GM13977 (cell line): ENCODE data around the gene ERFE.

Source experiments
- DNase-seq: peaks from one replicate; pipeline ENCODE4 v3.0.0; 2012; ENCODE audit warnings: low spot score
- CTCF ChIP-seq: IDR thresholded peaks from 2 replicates; pipeline ENCODE4 v1.5.1; 2012; ENCODE audit warnings: mild to moderate bottlenecking, control low read depth; ENCODE audit not compliant: insufficient read depth; ENCODE audit errors: extremely low read depth, missing control alignments
- in situ Hi-C: fragments of 300-500 bp; cut with MboI; formaldehyde crosslinking; loops from one replicate; pipeline ENCODE4 v1.12.0; 2022; ENCODE audit warnings: low sequenced_read_pairs, low pct_unique_long_range_greater_than_20kb, mixed read lengths, inconsistent platforms; ENCODE audit not compliant: unreplicated experiment

ERFE gene

GRCh38 chr2:238140721-238141540, 17.8 kb upstream of the ERFE start:
- DNase-seq = no peak
- in situ Hi-C loops = no loop called here
- no peak for TF ChIP-seq CTCF

GRCh38 chr2:238141541-238142318, 17.0 kb upstream of the ERFE start:
- no peak for TF ChIP-seq CTCF
- no peak for DNase-seq
- in situ Hi-C loops = no loop called here

DNA sequence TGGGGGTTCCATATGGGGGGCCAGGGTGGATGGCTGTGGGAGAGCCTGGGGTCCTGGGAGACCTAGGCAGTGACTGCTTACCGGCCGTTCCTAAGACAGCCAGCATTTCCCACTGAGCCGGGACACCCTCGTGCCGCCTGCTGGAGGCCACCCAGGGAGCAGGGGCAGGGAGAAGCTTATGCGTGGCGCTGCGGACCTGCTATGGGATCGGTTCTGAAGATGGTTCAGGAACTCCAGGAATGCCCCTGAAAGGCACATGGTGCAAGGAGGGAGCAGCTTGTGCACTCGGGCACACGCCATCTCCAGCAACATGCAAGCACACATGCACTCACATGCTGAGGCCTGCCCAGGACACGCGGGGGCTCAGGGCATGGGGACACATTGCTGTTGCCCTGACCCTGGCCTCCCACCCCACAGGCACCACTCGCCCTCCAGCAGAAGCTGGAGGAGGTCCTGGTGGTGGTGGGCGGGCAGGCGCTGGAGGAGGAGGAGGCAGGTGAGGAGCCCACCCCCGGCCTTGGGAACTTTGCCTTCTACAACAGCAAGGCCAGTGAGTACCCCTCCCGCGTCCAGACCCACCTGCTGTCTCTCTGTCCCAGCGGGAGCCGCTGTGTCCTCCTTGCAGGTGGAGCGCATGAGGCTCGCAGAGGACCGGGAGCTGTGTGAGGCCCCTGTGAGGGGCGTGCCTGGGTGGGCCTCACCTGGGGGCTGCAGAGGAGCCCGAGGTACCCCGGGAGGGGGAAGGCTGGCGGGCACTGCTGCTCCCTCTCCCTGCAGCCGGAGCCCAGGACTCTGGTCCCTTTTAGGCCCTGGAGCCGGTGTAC, 16.2 kb upstream of the ERFE start:
- TF ChIP-seq CTCF = no peak
- in situ Hi-C loops = no loop called here
- DNase-seq = no peak

DNA sequence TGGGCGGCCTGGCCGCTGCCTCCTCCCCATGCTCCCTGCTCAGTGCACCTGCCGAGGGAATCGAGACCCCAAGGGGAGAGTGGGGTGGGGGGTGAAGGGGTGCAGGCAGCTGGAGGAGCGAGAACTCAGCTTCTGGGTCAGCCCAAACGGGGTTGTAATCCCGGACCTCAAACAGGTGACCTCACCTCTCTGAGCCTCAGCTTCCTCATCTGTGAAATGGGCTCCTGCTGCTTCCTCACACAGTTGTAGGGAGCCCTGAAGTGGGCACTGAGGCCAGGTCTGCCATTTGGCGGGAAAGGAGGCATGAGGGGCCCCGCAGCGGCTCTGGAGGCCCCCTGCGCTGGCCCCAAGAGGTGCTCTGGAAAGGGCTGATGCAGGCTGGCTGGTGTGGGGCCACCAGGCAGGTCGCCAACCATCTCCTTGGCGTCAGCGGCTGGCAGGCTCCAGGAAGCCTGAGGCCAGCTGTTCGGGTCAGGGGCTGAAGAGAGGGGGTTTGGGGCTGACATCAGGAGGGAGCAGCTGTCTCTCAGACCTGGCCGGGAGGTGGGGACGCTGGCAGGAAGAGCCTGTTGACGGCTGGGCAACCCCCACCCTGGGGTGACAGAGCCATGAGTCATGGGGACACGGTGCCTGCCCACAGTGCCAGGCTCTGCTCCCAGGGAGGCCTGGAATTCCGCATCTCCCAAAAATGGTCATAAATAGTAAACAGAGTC, 15.4 kb upstream of the ERFE start:
- DNase-seq = no peak
- in situ Hi-C loops = no loop called here
- no peak for TF ChIP-seq CTCF

GRCh38 chr2:238144262-238144661, 14.5 kb upstream of the ERFE start:
- in situ Hi-C loops = no loop called here
- DNase-seq = no peak
- no peak for TF ChIP-seq CTCF

- TF ChIP-seq CTCF = no peak
- in situ Hi-C loops = no loop called here
These were observed 13.7 kb upstream of the ERFE start for GRCh38 chr2:238145046-238145445.

More at GRCh38 chr2:238145046-238145445, 13.7 kb upstream of the ERFE start:
- no peak for DNase-seq
